ENCODE results near the gene FAM111B.

The FAM111B gene

GRCh38 chr11:59144096-59144495 is 37.1 kb downstream of the FAM111B start:
- H3K4me3 ChIP-seq (ENCODE audit: low read depth, low read length), result peak overlapping the region; percentile 91
- peaks cover 8% of the 10 kb centered on the region for H3K27me3 ChIP-seq (ENCODE audit: control insufficient read depth, insufficient read depth, low read length)
- no peaks in the 10 kb centered on the region for H3K36me3 ChIP-seq (ENCODE audit: control insufficient read depth, insufficient read depth, low read length)
- no peak overlapping the region for H3K9ac ChIP-seq (ENCODE audit: low read depth, low read length)
- no peaks in the 10 kb centered on the region for H3K9me3 ChIP-seq (ENCODE audit: control insufficient read depth, insufficient read depth, low read length)
- H3K4me1 ChIP-seq (ENCODE audit: control insufficient read depth, insufficient read depth, low read length), result peaks cover 6% of the 10 kb centered on the region

GRCh38 chr11:59144579-59145345 is 37.7 kb downstream of the FAM111B start:
- no peaks in the 10 kb centered on the region for H3K9me3 ChIP-seq (ENCODE audit: control insufficient read depth, insufficient read depth, low read length)
- peaks cover 6% of the 10 kb centered on the region for H3K4me1 ChIP-seq (ENCODE audit: control insufficient read depth, insufficient read depth, low read length)
- no peak overlapping the region for H3K9ac ChIP-seq (ENCODE audit: low read depth, low read length)
- no peaks in the 10 kb centered on the region for H3K36me3 ChIP-seq (ENCODE audit: control insufficient read depth, insufficient read depth, low read length)
- peaks cover 8% of the 10 kb centered on the region for H3K27me3 ChIP-seq (ENCODE audit: control insufficient read depth, insufficient read depth, low read length)
- peak overlapping the region; percentile 91 for H3K4me3 ChIP-seq (ENCODE audit: low read depth, low read length)

- H3K4me1 ChIP-seq (ENCODE audit: control insufficient read depth, insufficient read depth, low read length), result peaks cover 6% of the 10 kb centered on the region
- H3K36me3 ChIP-seq (ENCODE audit: control insufficient read depth, insufficient read depth, low read length), result no peaks in the 10 kb centered on the region
- H3K9ac ChIP-seq (ENCODE audit: low read depth, low read length), result no peak overlapping the region
- peaks cover 8% of the 10 kb centered on the region for H3K27me3 ChIP-seq (ENCODE audit: control insufficient read depth, insufficient read depth, low read length)
- H3K9me3 ChIP-seq (ENCODE audit: control insufficient read depth, insufficient read depth, low read length), result no peaks in the 10 kb centered on the region
- H3K4me3 ChIP-seq (ENCODE audit: low read depth, low read length), result peak overlapping the region; percentile 91
Measured at GRCh38 chr11:59145534-59145933, 38.5 kb downstream of the FAM111B start.

GRCh38 chr11:59151761-59152160 is 44.7 kb downstream of the FAM111B start:
- Histone ChIP-seq H3K9ac (ENCODE audit: low read depth, low read length) (no peak overlapping the region), H3K27me3 (ENCODE audit: control insufficient read depth, insufficient read depth, low read length) (no peaks in the 10 kb centered on the region), H3K9me3 (ENCODE audit: control insufficient read depth, insufficient read depth, low read length) (no peaks in the 10 kb centered on the region), H3K36me3 (ENCODE audit: control insufficient read depth, insufficient read depth, low read length) (no peaks in the 10 kb centered on the region), H3K4me3 (ENCODE audit: low read depth, low read length) (no peak overlapping the region), H3K4me1 (ENCODE audit: control insufficient read depth, insufficient read depth, low read length) (no peaks in the 10 kb centered on the region)

- Histone ChIP-seq H3K9ac (ENCODE audit: low read depth, low read length) (no peak overlapping the region), H3K4me3 (ENCODE audit: low read depth, low read length) (no peak overlapping the region), H3K4me1 (ENCODE audit: control insufficient read depth, insufficient read depth, low read length) (no peaks in the 10 kb centered on the region), H3K36me3 (ENCODE audit: control insufficient read depth, insufficient read depth, low read length) (no peaks in the 10 kb centered on the region), H3K9me3 (ENCODE audit: control insufficient read depth, insufficient read depth, low read length) (no peaks in the 10 kb centered on the region), H3K27me3 (ENCODE audit: control insufficient read depth, insufficient read depth, low read length) (no peaks in the 10 kb centered on the region)
Measured at GRCh38 chr11:59152312-59152951, 45.4 kb downstream of the FAM111B start.

GRCh38 chr11:59154610-59155009 is 47.6 kb downstream of the FAM111B start:
- Histone ChIP-seq H3K36me3 (ENCODE audit: control insufficient read depth, insufficient read depth, low read length) (no peaks in the 10 kb centered on the region), H3K27me3 (ENCODE audit: control insufficient read depth, insufficient read depth, low read length) (no peaks in the 10 kb centered on the region)

GRCh38 chr11:59157433-59157832 is 50.4 kb downstream of the FAM111B start:
- Histone ChIP-seq H3K9me3 (ENCODE audit: control insufficient read depth, insufficient read depth, low read length) (no peaks in the 10 kb centered on the region), H3K27me3 (ENCODE audit: control insufficient read depth, insufficient read depth, low read length) (peaks cover 2% of the 10 kb centered on the region), H3K9ac (ENCODE audit: low read depth, low read length) (no peak overlapping the region), H3K4me3 (ENCODE audit: low read depth, low read length) (no peak overlapping the region), H3K4me1 (ENCODE audit: control insufficient read depth, insufficient read depth, low read length) (no peaks in the 10 kb centered on the region), H3K36me3 (ENCODE audit: control insufficient read depth, insufficient read depth, low read length) (no peaks in the 10 kb centered on the region)

More at GRCh38 chr11:59154610-59155009, 47.6 kb downstream of the FAM111B start:
- no peaks in the 10 kb centered on the region for H3K4me1 ChIP-seq (ENCODE audit: control insufficient read depth, insufficient read depth, low read length)
- no peak overlapping the region for H3K4me3 ChIP-seq (ENCODE audit: low read depth, low read length)
- no peaks in the 10 kb centered on the region for H3K9me3 ChIP-seq (ENCODE audit: control insufficient read depth, insufficient read depth, low read length)
- H3K9ac ChIP-seq (ENCODE audit: low read depth, low read length), result no peak overlapping the region

GRCh38 chr11:59158206-59159068 is 51.4 kb downstream of the FAM111B start:
- no peaks in the 10 kb centered on the region for H3K9me3 ChIP-seq (ENCODE audit: control insufficient read depth, insufficient read depth, low read length)
- H3K36me3 ChIP-seq (ENCODE audit: control insufficient read depth, insufficient read depth, low read length), result no peaks in the 10 kb centered on the region
- no peaks in the 10 kb centered on the region for H3K4me1 ChIP-seq (ENCODE audit: control insufficient read depth, insufficient read depth, low read length)
- H3K27me3 ChIP-seq (ENCODE audit: control insufficient read depth, insufficient read depth, low read length), result peaks cover 2% of the 10 kb centered on the region
- no peak overlapping the region for H3K4me3 ChIP-seq (ENCODE audit: low read depth, low read length)
- H3K9ac ChIP-seq (ENCODE audit: low read depth, low read length), result no peak overlapping the region

- Histone ChIP-seq H3K4me1 (ENCODE audit: control insufficient read depth, insufficient read depth, low read length) (no peaks in the 10 kb centered on the region), H3K9ac (ENCODE audit: low read depth, low read length) (no peak overlapping the region), H3K4me3 (ENCODE audit: low read depth, low read length) (no peak overlapping the region), H3K27me3 (ENCODE audit: control insufficient read depth, insufficient read depth, low read length) (peaks cover 2% of the 10 kb centered on the region), H3K36me3 (ENCODE audit: control insufficient read depth, insufficient read depth, low read length) (no peaks in the 10 kb centered on the region), H3K9me3 (ENCODE audit: control insufficient read depth, insufficient read depth, low read length) (no peaks in the 10 kb centered on the region)
Measured at GRCh38 chr11:59164028-59164427, 57.0 kb downstream of the FAM111B start.

GRCh38 chr11:59171508-59172322 is 64.7 kb downstream of the FAM111B start, which contains the start of gene DTX4:
TSS of gene DTX4 (plus strand) at chr11:59172132. CDS start at chr11:59172596, 464 bp downstream.
- Histone ChIP-seq H3K4me1 (ENCODE audit: control insufficient read depth, insufficient read depth, low read length) (peaks cover 13% of the 10 kb centered on the region), H3K9ac (ENCODE audit: low read depth, low read length) (peak within 1 kb of the TSS; percentile 66), H3K9me3 (ENCODE audit: control insufficient read depth, insufficient read depth, low read length) (no peaks in the 10 kb centered on the region), H3K36me3 (ENCODE audit: control insufficient read depth, insufficient read depth, low read length) (no peaks in the 10 kb centered on the region), H3K4me3 (ENCODE audit: low read depth, low read length) (peak within 1 kb of the TSS; percentile 95), H3K27me3 (ENCODE audit: control insufficient read depth, insufficient read depth, low read length) (no peaks in the 10 kb centered on the region)

All from iPS-15b (cell line).